HCT116 (cell line): ENCODE measurements around the gene ENGASE. TPM values are rescaled to one million over a fixed set of nuclear protein-coding genes. Genes with fewer than 3 reads are reported as not detected.
A peak's percentile ranks its signal among the peaks of the same experiment; 100 is the strongest.

ENCODE experiments used
- ATAC-seq: fragments of 200-7000 bp; cut with Tn5 transposase; 2 replicates; pipeline ENCODE4 v1.9.1; 2020; ENCODE audit warnings: mild to moderate bottlenecking, moderate library complexity
- BruUV-seq: library from RNA; stranded (reverse); fragments of 400-500 nt; replicated peaks from 2 replicates; lab custom pipeline; 2021; lab: Mats Ljungman, UMichigan
- CTCF ChIA-PET: fragments of 300-600 bp; sonication (Branson Sonifier 250); formaldehyde crosslinking; loops from one replicate; lab custom pipeline; 2021; ENCODE audit warnings: antibody characterized with exemption; lab: Charles Lee
- POLR2A ChIA-PET: fragments of 300-600, 350-600 bp; sonication (Branson Sonifier 250); formaldehyde crosslinking; loops from one replicate; lab custom pipeline; 2021; ENCODE audit warnings: antibody characterized with exemption; lab: Charles Lee
- RAD21 ChIA-PET, 2 experiments: fragments of 300-600 bp; sonication (Branson Sonifier 250); formaldehyde crosslinking; loops; one replicate each; lab custom pipeline; 2023; ENCODE audit warnings: low total read pairs in 2 of 2; ENCODE audit not compliant: uncharacterized antibody in 2 of 2, unreplicated experiment in 2 of 2, low non-redundant PET in 1 of 2; lab: Charles Lee
- DNase-seq: peaks from one replicate; pipeline ENCODE4 v3.0.0-alpha.2; 2010; ENCODE audit warnings: low read depth, low spot score
- H2AFZ ChIP-seq: fragments of 200-600 bp; shearing (Covaris generic), sonication (generic); 2 replicates; pipeline ENCODE4 v1.6.1; 2017; ENCODE audit warnings: low read depth, mixed run types, mixed read lengths, antibody characterized with exemption, low read length; ENCODE audit not compliant: poor library complexity, severe bottlenecking
- H3K27ac ChIP-seq: 2 replicates; pipeline ENCODE4 v1.5.1; 2012; ENCODE audit warnings: low read depth, low read length
- H3K27me3 ChIP-seq: fragments of 200-600 bp; sonication (generic); 2 replicates; pipeline ENCODE4 v1.6.1; 2016; ENCODE audit warnings: mixed run types, low read length, mixed read lengths; ENCODE audit not compliant: insufficient read depth
- H3K36me3 ChIP-seq, 2 experiments: fragments of 200-500 bp in 1 of 2; fragments of 200-600 bp in 1 of 2; sonication (Bioruptor generic) in 1 of 2; sonication (generic) in 1 of 2; 2 replicates each; pipeline versions ENCODE4 v1.5.1 to v1.6.1; 2014 to 2016; ENCODE audit warnings: low read length in 2 of 2, inconsistent platforms in 1 of 2, mixed read lengths in 1 of 2, mixed run types in 1 of 2; ENCODE audit not compliant: insufficient read depth in 2 of 2, control insufficient read depth in 1 of 2
- H3K4me1 ChIP-seq, 2 experiments: fragments of 200-600 bp in 1 of 2; sonication (generic) in 1 of 2; 2 replicates each; pipeline versions ENCODE4 v1.5.1 to v1.6.1; 2012 to 2017; ENCODE audit warnings: low read length in 2 of 2, inconsistent platforms in 1 of 2, mild to moderate bottlenecking in 1 of 2, mixed read lengths in 1 of 2, mixed run types in 1 of 2, moderate library complexity in 1 of 2; ENCODE audit not compliant: insufficient read depth in 2 of 2, control insufficient read depth in 1 of 2
- H3K4me2 ChIP-seq: fragments of 200-600 bp; sonication (generic); 2 replicates; pipeline ENCODE4 v1.6.1; 2017; ENCODE audit warnings: mixed run types, low read length, mixed read lengths
- H3K4me3 ChIP-seq, 2 experiments: fragments of 200-600 bp in 1 of 2; sonication (generic) in 1 of 2; replicated peaks in 1 of 2; 2 replicates each; pipeline ENCODE4 v1.5.1; 2011 to 2016; ENCODE audit warnings: low read length in 2 of 2, control low read depth in 1 of 2, low read depth in 1 of 2, mild to moderate bottlenecking in 1 of 2, mixed read lengths in 1 of 2, mixed run types in 1 of 2
- H3K79me2 ChIP-seq: fragments of 200-600 bp; sonication (generic); 2 replicates; pipeline ENCODE4 v1.6.1; 2017; ENCODE audit warnings: mild to moderate bottlenecking, mixed run types, low read length, moderate library complexity, mixed read lengths; ENCODE audit not compliant: insufficient read depth
- H3K9ac ChIP-seq: fragments of 200-600 bp; sonication (generic); 2 replicates; pipeline ENCODE4 v1.6.1; 2016; ENCODE audit warnings: low read length, mixed read lengths
- H3K9me2 ChIP-seq: fragments of 200-600 bp; sonication (generic), shearing (Covaris generic); 2 replicates; pipeline ENCODE4 v1.6.1; 2017; ENCODE audit warnings: mixed run types, mild to moderate bottlenecking, moderate library complexity; ENCODE audit not compliant: insufficient read depth
- H3K9me3 ChIP-seq, 2 experiments: fragments of 200-500 bp in 1 of 2; fragments of 200-600 bp in 1 of 2; sonication (Bioruptor generic) in 1 of 2; sonication (generic) in 1 of 2; 2 replicates each; pipeline ENCODE4 v1.6.1; 2014 to 2017; ENCODE audit warnings: low read length in 2 of 2, mixed read lengths in 2 of 2, inconsistent platforms in 1 of 2, low read depth in 1 of 2, mild to moderate bottlenecking in 1 of 2, mixed run types in 1 of 2, moderate library complexity in 1 of 2; ENCODE audit not compliant: control insufficient read depth in 1 of 2, insufficient read depth in 1 of 2
- H4K20me1 ChIP-seq: fragments of 200-600 bp; sonication (generic), shearing (Covaris generic); 2 replicates; pipeline ENCODE4 v1.6.1; 2017; ENCODE audit warnings: mixed run types, mild to moderate bottlenecking, moderate library complexity; ENCODE audit not compliant: insufficient read depth
- CEBPB ChIP-seq: IDR thresholded peaks from 2 replicates; pipeline ENCODE4 v1.6.1; 2012; ENCODE audit warnings: low read depth
- ELF1 ChIP-seq: IDR thresholded peaks from 2 replicates; pipeline ENCODE4 v1.6.1; 2012; ENCODE audit warnings: low read depth, borderline replicate concordance
- EZH2 ChIP-seq: fragments of 200-600 bp; sonication (generic); IDR thresholded peaks from 2 replicates; pipeline ENCODE4 v1.6.1; 2017; ENCODE audit warnings: antibody characterized with exemption, mixed run types
- TCF7L2 ChIP-seq: IDR thresholded peaks from 2 replicates; pipeline ENCODE4 v1.7.0; 2011; ENCODE audit warnings: borderline replicate concordance, inconsistent platforms; ENCODE audit not compliant: insufficient read depth, insufficient read length; ENCODE audit errors: extremely low read depth
- intact Hi-C: fragments of 100-400 bp; cut with micrococcal nuclease; formaldehyde crosslinking; loops from 2 replicates; pipeline ENCODE4 v1.10.0; 2022
- total RNA-seq: library from RNA; stranded (reverse); gene quantifications from one replicate; pipeline ENCODE4 v1.2.1, GENCODE V29; 2021; ENCODE audit not compliant: unreplicated experiment
- TF ChIP-seq, protein P1 (sequence below): IDR thresholded peaks from 2 replicates; pipeline ENCODE4 v1.6.1; 2012; ENCODE audit warnings: low read depth

The ENGASE gene
- total RNA-seq, 1 experiment from 2014 or later: 54.2 TPM

DNA sequence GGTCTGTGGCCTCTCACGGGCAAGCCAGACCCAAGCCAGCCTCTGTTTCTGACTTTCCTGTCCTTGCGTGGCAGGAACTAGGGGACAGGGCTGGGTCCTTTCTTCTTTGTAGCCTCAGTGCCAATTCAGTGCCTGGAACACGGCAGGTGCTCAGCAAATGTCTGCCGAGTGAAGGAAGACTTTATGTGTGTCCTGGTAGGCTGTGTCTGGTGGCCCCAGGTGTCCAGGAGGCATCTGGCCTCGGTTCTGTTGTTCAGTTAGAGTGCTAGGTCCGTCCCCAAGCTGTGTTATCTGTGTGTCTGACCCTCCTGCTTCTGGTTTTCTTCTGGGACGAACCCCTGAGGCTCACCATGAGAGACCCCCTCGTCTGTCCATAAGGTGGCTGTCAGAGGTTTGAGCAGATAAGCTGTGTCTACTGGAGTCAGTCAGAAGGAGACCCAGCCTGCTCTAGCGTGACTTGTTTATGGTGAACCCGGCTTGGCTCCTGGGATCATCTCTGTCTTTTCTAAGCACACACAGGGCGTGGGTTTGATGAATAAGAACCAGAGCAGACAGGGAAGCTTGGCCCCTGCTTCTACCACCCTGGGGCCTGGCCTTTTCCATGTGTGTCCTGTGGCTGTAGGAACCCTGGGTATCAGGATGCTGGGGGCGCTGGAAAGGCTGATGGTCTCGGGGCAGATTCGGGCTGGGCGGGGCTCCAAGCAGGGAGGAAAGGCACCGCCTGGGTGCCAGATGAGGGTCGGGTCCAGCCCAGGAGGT, 39.3 kb downstream of the ENGASE start:
- H3K4me2 ChIP-seq: no peak overlapping the region
- ATAC-seq: no peak
- no peaks in the 10 kb centered on the region for H3K79me2 ChIP-seq
- H3K9ac ChIP-seq: no peak overlapping the region
- no peak overlapping the region for H2AFZ ChIP-seq
- no TSS peak for BruUV-seq
- ChIA-PET POLR2A (no interaction called here), CTCF (interaction anchor here (1.8 kb wide), 1 partner anchor 26 kb away, joined by 6 read pairs; no protein-coding TSS in a partner anchor), RAD21 (no interaction called here)
- TF ChIP-seq EZH2 (no peak), CEBPB (no peak)
- no peaks in the 10 kb centered on the region for H3K9me3 ChIP-seq
- H3K27ac ChIP-seq: no peak overlapping the region
- DNase-seq: no peak
- H3K4me3 ChIP-seq: no peak overlapping the region
- no peaks in the 10 kb centered on the region for H3K36me3 ChIP-seq
- peaks cover 9% of the 10 kb centered on the region for H3K27me3 ChIP-seq
- intact Hi-C loops: no loop called here
- no peaks in the 10 kb centered on the region for H4K20me1 ChIP-seq
- H3K9me2 ChIP-seq: no peaks in the 10 kb centered on the region
- H3K4me1 ChIP-seq: peaks cover 11 to 14% of the 10 kb centered on the region in 2 experiments

DNA sequence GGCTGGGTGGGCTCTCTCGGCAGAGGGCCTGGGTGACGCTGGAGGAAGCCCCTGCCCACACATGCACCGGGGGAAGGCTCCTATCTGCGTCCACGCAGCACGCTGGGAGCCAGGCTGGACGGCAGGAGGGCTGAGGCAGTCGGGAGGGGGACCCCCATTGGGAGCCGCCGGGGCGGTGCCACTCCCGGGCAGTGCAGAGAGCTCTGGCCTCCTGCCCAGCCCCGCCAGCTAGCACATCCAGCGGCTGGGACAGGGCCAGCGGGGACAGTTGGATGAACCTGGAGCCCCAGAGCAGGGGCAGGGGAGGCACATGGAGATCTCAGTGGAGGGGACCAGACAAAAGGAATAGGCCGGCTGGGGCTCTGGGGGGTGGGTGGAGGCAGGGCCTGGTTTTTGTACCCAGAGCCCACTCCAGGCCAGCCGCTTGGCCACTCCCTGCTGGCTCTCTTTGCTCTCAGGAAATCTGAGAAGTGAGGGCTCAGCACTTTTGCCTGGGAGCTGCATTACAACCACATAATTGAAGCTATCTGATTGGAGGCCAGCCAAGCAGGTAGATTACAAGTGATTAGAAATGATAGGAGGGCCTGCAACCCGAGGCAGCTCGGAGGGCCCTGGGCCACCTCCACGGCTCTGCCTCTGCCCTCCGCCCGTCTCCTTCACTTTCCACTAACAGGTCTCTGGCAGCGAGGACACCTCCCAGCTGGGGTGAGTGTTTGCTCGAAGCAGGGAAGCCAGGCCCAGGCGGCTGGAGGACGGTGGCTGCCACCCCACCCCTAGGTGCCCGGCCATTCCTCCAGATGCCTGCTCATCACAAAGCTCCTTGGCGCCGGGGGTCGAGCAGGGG, 40.1 kb downstream of the ENGASE start:
- POLR2A ChIA-PET: no interaction called here
- no peaks in the 10 kb centered on the region for H3K9me2 ChIP-seq
- DNase-seq: no peak
- peaks cover 11 to 14% of the 10 kb centered on the region in 2 experiments for H3K4me1 ChIP-seq
- H3K4me3 ChIP-seq: no peak overlapping the region
- H3K79me2 ChIP-seq: no peaks in the 10 kb centered on the region
- no peak overlapping the region for H2AFZ ChIP-seq
- no peaks in the 10 kb centered on the region for H3K9me3 ChIP-seq
- RAD21 ChIA-PET: no interaction called here
- peak; percentile 54 for ATAC-seq
- BruUV-seq: no TSS peak
- CTCF ChIA-PET: interaction anchor here (1.8 kb wide), 1 partner anchor 27 kb away, joined by 6 read pairs; no protein-coding TSS in a partner anchor
- intact Hi-C loops: no loop called here
- peaks cover 17% of the 10 kb centered on the region for H3K27me3 ChIP-seq
- H3K27ac ChIP-seq: no peak overlapping the region; the same call in 1 of the 2 replicates
- no peak overlapping the region for H3K9ac ChIP-seq
- TF ChIP-seq, protein P1, sequence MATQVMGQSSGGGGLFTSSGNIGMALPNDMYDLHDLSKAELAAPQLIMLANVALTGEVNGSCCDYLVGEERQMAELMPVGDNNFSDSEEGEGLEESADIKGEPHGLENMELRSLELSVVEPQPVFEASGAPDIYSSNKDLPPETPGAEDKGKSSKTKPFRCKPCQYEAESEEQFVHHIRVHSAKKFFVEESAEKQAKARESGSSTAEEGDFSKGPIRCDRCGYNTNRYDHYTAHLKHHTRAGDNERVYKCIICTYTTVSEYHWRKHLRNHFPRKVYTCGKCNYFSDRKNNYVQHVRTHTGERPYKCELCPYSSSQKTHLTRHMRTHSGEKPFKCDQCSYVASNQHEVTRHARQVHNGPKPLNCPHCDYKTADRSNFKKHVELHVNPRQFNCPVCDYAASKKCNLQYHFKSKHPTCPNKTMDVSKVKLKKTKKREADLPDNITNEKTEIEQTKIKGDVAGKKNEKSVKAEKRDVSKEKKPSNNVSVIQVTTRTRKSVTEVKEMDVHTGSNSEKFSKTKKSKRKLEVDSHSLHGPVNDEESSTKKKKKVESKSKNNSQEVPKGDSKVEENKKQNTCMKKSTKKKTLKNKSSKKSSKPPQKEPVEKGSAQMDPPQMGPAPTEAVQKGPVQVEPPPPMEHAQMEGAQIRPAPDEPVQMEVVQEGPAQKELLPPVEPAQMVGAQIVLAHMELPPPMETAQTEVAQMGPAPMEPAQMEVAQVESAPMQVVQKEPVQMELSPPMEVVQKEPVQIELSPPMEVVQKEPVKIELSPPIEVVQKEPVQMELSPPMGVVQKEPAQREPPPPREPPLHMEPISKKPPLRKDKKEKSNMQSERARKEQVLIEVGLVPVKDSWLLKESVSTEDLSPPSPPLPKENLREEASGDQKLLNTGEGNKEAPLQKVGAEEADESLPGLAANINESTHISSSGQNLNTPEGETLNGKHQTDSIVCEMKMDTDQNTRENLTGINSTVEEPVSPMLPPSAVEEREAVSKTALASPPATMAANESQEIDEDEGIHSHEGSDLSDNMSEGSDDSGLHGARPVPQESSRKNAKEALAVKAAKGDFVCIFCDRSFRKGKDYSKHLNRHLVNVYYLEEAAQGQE: no peak
- TF ChIP-seq TCF7L2 (peak; percentile 14), ELF1 (no peak)
- H3K36me3 ChIP-seq: no peaks in the 10 kb centered on the region
- peak overlapping the region; percentile 9; the same call in 1 of the 2 replicates for H3K4me2 ChIP-seq
- no peaks in the 10 kb centered on the region for H4K20me1 ChIP-seq
